HG03520 (cell line): Measurements from ENCODE around the gene MARCHF5.
"Not testable (repeated sequence)": the region's sequence is repeated elsewhere in the genome, so short reads cannot be mapped to it uniquely, and the experiment has no call there.

Experiments
- ATAC-seq: cut with Tn5 transposase; IDR thresholded peaks from one replicate; pipeline ENCODE4 v1.9.1; 2021; ENCODE audit warnings: mild to moderate bottlenecking, moderate library complexity; ENCODE audit not compliant: unreplicated experiment

Gene MARCHF5

DNA sequence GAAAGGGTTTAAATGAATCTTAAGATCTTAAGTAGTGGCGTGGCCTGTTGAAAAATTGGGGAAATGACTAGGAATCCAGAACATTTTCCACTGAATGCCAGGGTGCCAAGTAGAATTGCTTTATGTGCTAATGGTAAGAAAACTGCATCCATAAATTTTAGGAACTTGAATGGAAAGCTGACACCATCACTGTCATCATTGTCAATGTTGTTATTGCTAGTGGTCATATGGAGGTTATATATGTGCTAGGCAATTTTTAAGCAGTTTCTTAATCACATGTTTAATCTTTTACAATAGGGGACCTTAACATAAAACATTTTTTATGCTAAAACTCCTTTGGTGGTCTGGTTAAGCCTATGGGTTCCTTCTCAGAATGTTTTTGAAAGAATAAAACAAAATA, 13.1 kb downstream of the MARCHF5 start:
- ATAC-seq: no peak

GRCh38 chr10:92305133-92306072, 14.4 kb downstream of the MARCHF5 start:
- ATAC-seq: no peak

- no peak for ATAC-seq
Observed at GRCh38 chr10:92309272-92309671, 18.3 kb downstream of the MARCHF5 start.

DNA sequence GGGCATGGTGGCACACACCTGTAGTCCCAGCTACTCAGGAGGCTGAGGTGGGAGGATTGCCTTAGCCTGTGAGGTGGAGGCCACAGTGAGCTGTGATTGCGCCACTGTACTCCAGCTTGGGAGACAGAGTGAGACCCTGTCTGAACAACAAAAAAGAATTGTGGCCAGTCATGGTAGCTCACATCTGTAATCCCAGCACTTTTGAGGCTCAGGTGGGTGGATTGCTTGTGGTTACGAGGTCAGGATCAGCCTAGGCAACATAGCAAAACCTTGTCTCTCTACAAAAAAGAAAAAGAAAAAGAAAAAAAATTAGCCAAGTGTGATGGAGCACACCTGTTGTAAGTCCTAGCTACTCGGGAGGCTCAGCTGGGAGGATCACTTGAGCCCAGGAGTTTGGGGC, 22.8 kb downstream of the MARCHF5 start:
- ATAC-seq: no peak

GRCh38 chr10:92316610-92317009, 25.6 kb downstream of the MARCHF5 start:
- ATAC-seq: no peak

GRCh38 chr10:92323079-92323478, 32.1 kb downstream of the MARCHF5 start:
- no peak for ATAC-seq

GRCh38 chr10:92327445-92328433, 36.8 kb downstream of the MARCHF5 start:
- no peak for ATAC-seq

DNA sequence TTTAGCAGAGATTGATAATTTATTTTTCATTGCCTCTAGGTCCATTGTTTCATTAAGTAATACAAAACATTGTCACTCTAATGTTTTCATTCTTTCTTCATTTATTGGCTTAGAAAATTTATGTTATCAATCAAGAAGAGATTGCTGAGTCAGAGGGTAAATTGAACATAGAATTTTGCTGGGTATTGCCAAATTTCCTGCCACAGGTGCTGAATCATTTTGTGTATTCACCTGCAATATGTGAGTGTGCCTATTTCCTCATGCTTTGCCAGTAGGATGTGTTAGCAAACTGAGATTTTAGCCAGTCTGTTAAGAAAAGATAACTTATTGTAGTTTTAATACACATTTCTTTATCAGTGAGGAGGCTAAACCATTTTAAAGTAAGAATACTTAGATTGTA, 38.0 kb downstream of the MARCHF5 start:
- no peak for ATAC-seq

DNA sequence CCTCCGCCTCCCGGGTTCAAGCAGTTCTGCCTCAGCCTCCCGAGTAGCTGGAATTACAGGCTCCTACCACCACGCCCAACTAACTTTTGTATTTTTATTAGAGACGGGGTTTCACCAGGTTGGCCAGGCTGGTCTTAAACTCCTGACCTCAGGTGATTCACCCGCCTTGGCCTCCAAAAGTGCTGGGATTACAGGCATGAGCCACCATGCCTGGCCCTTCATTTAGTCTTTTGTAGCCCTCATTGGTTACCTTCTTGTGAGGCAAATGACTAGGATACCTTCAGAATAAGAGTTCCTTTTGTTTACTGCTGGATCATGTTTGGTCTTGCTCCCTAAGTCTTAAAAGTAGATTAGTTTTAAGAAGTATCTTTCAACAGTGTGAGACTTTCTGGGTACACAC, 39.0 kb downstream of the MARCHF5 start:
- ATAC-seq: not testable (repeated sequence)

DNA sequence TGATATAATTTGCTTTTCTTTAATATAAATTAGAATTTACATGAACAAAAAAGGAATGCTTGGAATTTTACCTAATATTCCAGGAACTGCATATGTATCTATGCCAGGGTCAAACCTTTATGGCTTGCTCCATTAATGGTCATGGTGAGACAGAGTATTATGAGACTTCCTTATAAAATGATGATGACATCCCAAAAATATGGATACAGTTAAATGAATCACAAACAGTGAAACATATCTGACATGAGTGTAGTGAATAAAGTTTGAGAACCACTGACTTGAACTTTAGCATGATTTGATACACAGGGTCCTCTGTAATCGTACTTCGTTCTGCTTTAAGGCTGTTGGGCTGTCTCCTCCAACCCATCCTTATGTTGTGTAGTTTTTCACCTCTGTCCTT, 51.8 kb downstream of the MARCHF5 start:
- no peak for ATAC-seq

DNA sequence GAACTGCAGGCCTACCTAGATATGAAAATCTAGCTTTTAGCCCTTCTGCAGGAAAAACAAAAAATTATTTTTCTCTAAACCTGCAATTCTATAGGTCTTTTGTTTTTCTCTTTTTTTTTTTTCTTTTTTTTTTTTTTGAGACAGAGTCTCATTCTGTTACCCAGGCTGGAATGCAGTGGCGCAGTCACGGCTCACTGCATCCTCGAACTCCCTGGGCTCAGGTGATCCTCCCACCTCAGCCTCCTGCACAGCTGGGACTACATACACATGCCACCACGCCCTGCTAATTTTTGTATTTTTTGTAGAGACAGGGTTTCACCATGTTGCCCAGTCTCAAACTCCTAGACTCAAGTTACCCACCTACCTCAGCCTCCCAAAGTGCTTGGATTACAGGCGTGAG, 54.6 kb downstream of the MARCHF5 start:
- ATAC-seq: not testable (repeated sequence)

DNA sequence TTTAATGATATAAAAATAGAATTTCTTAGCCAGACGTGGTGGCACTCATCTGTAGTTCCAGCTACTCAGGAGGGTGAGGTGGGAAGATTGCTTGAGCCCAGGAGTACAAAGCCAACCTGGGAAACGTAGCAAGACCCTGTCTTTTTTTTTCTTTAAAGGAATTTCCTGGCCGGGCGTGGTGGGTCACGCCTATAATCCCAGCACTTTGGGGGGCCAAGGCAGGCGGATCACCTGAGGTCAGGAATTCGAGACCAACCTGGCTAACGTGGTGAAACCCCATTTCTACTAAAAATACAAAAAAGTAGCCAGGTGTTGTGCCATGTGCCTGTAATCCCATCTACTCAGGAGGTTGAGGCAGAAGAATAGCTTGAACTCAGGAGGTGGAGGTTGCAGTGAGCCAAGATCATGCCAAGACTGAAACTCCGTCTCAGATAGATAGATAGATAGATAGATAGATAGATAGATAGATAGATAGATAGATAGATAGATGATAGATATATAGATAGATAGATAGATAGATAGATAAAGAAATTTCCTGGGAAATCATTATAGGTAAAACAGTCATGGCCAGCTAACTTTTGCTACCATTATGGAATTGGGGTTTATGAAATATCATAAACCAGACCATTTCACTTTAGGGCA, 56.2 kb downstream of the MARCHF5 start:
- ATAC-seq: not testable (repeated sequence)

DNA sequence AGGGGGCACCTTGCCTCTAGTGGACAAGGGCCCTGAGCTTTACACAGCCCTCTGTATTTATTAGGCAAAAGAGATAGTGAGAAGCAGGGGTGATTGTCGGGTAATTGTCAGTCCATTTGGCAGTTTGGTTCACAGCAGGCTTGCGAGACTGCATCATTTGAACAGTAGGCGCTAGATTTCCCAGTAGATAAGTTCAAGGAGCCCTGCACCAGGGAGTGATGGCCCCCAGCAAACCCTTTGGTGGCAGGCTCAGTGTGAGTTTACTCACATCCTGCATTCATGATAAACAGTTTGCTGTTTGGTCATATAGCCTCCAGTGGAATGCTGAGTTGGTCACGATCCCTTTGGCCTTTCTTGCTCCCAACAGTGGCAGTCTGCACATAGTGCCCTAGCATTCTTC, 59.4 kb downstream of the MARCHF5 start:
- no peak for ATAC-seq

- ATAC-seq: no peak
Observed at GRCh38 chr10:92354587-92354986, 63.6 kb downstream of the MARCHF5 start.

DNA sequence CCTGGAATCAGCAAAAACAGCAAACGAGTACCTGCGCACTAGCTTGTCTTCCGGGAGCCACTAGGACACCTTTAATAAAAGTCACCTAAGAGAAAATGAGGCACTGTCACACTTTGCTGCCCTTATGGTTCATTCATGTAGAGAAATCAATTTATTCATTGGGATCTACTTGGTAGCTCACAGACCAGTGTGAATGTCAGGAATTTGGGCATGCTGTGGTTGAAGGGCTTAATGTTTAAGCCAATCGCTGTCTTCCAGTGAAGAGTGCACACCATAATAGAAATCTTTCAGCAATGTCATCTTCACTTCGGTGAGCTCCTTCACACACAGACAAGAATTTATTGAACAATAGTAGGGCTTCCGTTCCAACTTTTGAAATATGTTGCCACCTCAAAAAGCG, 65.1 kb downstream of the MARCHF5 start:
- no peak for ATAC-seq

DNA sequence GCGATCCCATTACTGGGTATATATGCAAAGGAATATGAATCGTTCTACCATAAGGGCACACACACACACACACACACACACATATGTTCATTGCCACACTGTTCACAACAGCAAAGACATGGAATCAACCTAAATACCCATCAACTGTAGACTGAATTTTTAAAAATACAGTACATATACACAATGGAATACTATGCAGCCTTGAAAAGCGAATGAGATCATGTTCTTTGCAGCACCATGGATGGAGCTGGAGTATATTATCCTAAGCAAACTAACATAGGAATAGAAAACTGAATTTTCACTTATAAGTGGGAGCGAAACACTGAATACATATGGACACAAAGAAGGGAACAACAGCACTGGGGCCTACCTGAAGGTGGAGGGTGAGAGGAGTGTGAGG, 72.5 kb downstream of the MARCHF5 start:
- no peak for ATAC-seq

- no peak for ATAC-seq
Observed at GRCh38 chr10:92366412-92367021, 75.5 kb downstream of the MARCHF5 start.

DNA sequence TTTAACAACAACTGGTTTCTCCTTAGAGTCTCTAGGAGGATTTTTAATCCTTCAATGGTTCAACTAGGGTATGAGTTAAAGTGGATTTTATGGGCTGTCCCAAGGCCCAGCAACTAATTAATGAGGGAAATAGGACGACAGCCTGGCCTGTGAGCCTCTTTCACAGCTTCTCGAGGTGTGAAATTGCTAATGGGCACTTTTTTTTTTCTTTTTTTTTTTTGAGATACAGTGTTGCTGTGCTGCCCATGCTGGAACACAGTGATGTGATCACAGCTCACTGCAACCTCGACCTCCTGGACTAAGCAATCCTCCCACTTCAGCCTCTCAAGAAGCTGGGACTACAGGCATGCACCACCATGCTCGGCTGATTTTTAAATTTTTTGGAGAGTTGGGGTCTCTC, 87.0 kb downstream of the MARCHF5 start:
- ATAC-seq: no peak

GRCh38 chr10:92381543-92381954, 90.6 kb downstream of the MARCHF5 start:
- no peak for ATAC-seq

GRCh38 chr10:92382631-92383030, 91.7 kb downstream of the MARCHF5 start:
- ATAC-seq: no peak

- ATAC-seq: no peak
Observed at GRCh38 chr10:92384741-92385140, 93.8 kb downstream of the MARCHF5 start.
